ENCODE data around the gene BTNL9.

The BTNL9 gene

GRCh38 chr5:181031716-181032115 is 8.3 kb upstream of the BTNL9 start:
- Histone ChIP-seq H2AK5ac (ENCODE audit: low read length, severe bottlenecking) (no peak overlapping the region), H4K8ac (ENCODE audit: low read length) (no peak overlapping the region), H2BK12ac (ENCODE audit: low read length in 2 of 2) (no peak overlapping the region), H3K9ac (ENCODE audit: low read length) (no peak overlapping the region), H3K79me1 (replicated peaks; ENCODE audit: low read length, poor library complexity, severe bottlenecking) (no peaks in the 10 kb centered on the region), H2AFZ (ENCODE audit: low read depth, low read length) (no peak overlapping the region), H3K23ac (ENCODE audit: low read length in 2 of 2) (no peak overlapping the region), H3K27me3 (ENCODE audit: control insufficient read depth in 1 of 2, insufficient read depth in 1 of 2, low read length in 2 of 2) (peaks cover 0 to 12% of the 10 kb centered on the region in 2 experiments), H3K9me3 (ENCODE audit: control insufficient read depth, low read length) (no peaks in the 10 kb centered on the region), H2BK5ac (ENCODE audit: low read depth, low read length, poor library complexity, severe bottlenecking) (no peak overlapping the region), H4K91ac (ENCODE audit: low read length) (no peak overlapping the region), H2BK15ac (ENCODE audit: low read depth, poor library complexity, severe bottlenecking) (no peak overlapping the region), H2BK120ac (ENCODE audit: low read depth, low read length) (no peak overlapping the region), H3K14ac (ENCODE audit: low read length in 2 of 2) (no peak overlapping the region), H3K27ac (ENCODE audit: low read length, poor library complexity, severe bottlenecking) (no peak overlapping the region), H3K4ac (ENCODE audit: low read depth in 1 of 2, low read length in 2 of 2) (no peak overlapping the region), H3K36me3 (ENCODE audit: control insufficient read depth in 1 of 2, insufficient read depth in 2 of 2, low read depth in 1 of 2, low read length in 2 of 2) (no peaks in the 10 kb centered on the region), H3K4me2 (ENCODE audit: low read length, poor library complexity, severe bottlenecking) (no peak overlapping the region), H3K4me3 (ENCODE audit: insufficient read depth in 1 of 2, low read depth in 1 of 2, low read length in 2 of 2) (no peak overlapping the region), H3K4me1 (ENCODE audit: control insufficient read depth, insufficient read depth, low read depth, low read length) (no peaks in the 10 kb centered on the region), H3K18ac (ENCODE audit: low read depth in 1 of 2, low read length in 2 of 2) (no peak overlapping the region)
- WGBS: 97% methylated on average over 2 of the region's 3 CpGs
- DNase-seq: no peak

- H2AK5ac ChIP-seq (ENCODE audit: low read length, severe bottlenecking): no peak overlapping the region
- no peak overlapping the region for H3K14ac ChIP-seq (ENCODE audit: low read length in 2 of 2)
- no peaks in the 10 kb centered on the region for H3K36me3 ChIP-seq (ENCODE audit: control insufficient read depth in 1 of 2, insufficient read depth in 2 of 2, low read depth in 1 of 2, low read length in 2 of 2)
- H3K9ac ChIP-seq (ENCODE audit: low read length): no peak overlapping the region
- H3K79me1 ChIP-seq (replicated peaks; ENCODE audit: low read length, poor library complexity, severe bottlenecking): no peaks in the 10 kb centered on the region
- H3K4me3 ChIP-seq (ENCODE audit: insufficient read depth in 1 of 2, low read depth in 1 of 2, low read length in 2 of 2): no peak overlapping the region
- H2BK120ac ChIP-seq (ENCODE audit: low read depth, low read length): no peak overlapping the region
- H3K4me1 ChIP-seq (ENCODE audit: control insufficient read depth, insufficient read depth, low read depth, low read length): no peaks in the 10 kb centered on the region
- no peak overlapping the region for H3K18ac ChIP-seq (ENCODE audit: low read depth in 1 of 2, low read length in 2 of 2)
- no peak overlapping the region for H3K23ac ChIP-seq (ENCODE audit: low read length in 2 of 2)
- 72% methylated on average over 18 of the region's 20 CpGs for WGBS
- H3K4ac ChIP-seq (ENCODE audit: low read depth in 1 of 2, low read length in 2 of 2): no peak overlapping the region
- no peak overlapping the region for H4K91ac ChIP-seq (ENCODE audit: low read length)
- DNase-seq: no peak
- no peak overlapping the region for H2BK12ac ChIP-seq (ENCODE audit: low read length in 2 of 2)
- peaks cover 12 to 53% of the 10 kb centered on the region in 2 experiments for H3K27me3 ChIP-seq (ENCODE audit: control insufficient read depth in 1 of 2, insufficient read depth in 1 of 2, low read length in 2 of 2)
- no peak overlapping the region for H2BK5ac ChIP-seq (ENCODE audit: low read depth, low read length, poor library complexity, severe bottlenecking)
- H3K27ac ChIP-seq (ENCODE audit: low read length, poor library complexity, severe bottlenecking): no peak overlapping the region
- no peak overlapping the region for H3K4me2 ChIP-seq (ENCODE audit: low read length, poor library complexity, severe bottlenecking)
- H2AFZ ChIP-seq (ENCODE audit: low read depth, low read length): no peak overlapping the region
- no peaks in the 10 kb centered on the region for H3K9me3 ChIP-seq (ENCODE audit: control insufficient read depth, low read length)
- H4K8ac ChIP-seq (ENCODE audit: low read length): no peak overlapping the region
- H2BK15ac ChIP-seq (ENCODE audit: low read depth, poor library complexity, severe bottlenecking): no peak overlapping the region
Measured at GRCh38 chr5:181035991-181036815, 3.9 kb upstream of the BTNL9 start.

GRCh38 chr5:181036816-181037364 is 3.2 kb upstream of the BTNL9 start:
- H2AFZ ChIP-seq (ENCODE audit: low read depth, low read length): no peak overlapping the region
- H3K23ac ChIP-seq (ENCODE audit: low read length in 2 of 2): no peak overlapping the region
- no peak overlapping the region for H3K9ac ChIP-seq (ENCODE audit: low read length)
- H3K4ac ChIP-seq (ENCODE audit: low read depth in 1 of 2, low read length in 2 of 2): no peak overlapping the region
- no peaks in the 10 kb centered on the region for H3K36me3 ChIP-seq (ENCODE audit: control insufficient read depth in 1 of 2, insufficient read depth in 2 of 2, low read depth in 1 of 2, low read length in 2 of 2)
- H4K91ac ChIP-seq (ENCODE audit: low read length): no peak overlapping the region
- no peak overlapping the region for H2AK5ac ChIP-seq (ENCODE audit: low read length, severe bottlenecking)
- H3K9me3 ChIP-seq (ENCODE audit: control insufficient read depth, low read length): no peaks in the 10 kb centered on the region
- H3K27me3 ChIP-seq (ENCODE audit: control insufficient read depth in 1 of 2, insufficient read depth in 1 of 2, low read length in 2 of 2): peaks cover 13 to 60% of the 10 kb centered on the region in 2 experiments
- no peak overlapping the region for H3K18ac ChIP-seq (ENCODE audit: low read depth in 1 of 2, low read length in 2 of 2)
- H3K79me1 ChIP-seq (replicated peaks; ENCODE audit: low read length, poor library complexity, severe bottlenecking): no peaks in the 10 kb centered on the region
- H4K8ac ChIP-seq (ENCODE audit: low read length): no peak overlapping the region
- H2BK5ac ChIP-seq (ENCODE audit: low read depth, low read length, poor library complexity, severe bottlenecking): no peak overlapping the region
- no peak overlapping the region for H3K4me3 ChIP-seq (ENCODE audit: insufficient read depth in 1 of 2, low read depth in 1 of 2, low read length in 2 of 2)
- no peak for DNase-seq
- 71% methylated on average over 13 of the region's 13 CpGs for WGBS
- H2BK12ac ChIP-seq (ENCODE audit: low read length in 2 of 2): no peak overlapping the region
- H3K27ac ChIP-seq (ENCODE audit: low read length, poor library complexity, severe bottlenecking): no peak overlapping the region
- H2BK15ac ChIP-seq (ENCODE audit: low read depth, poor library complexity, severe bottlenecking): no peak overlapping the region
- H3K4me1 ChIP-seq (ENCODE audit: control insufficient read depth, insufficient read depth, low read depth, low read length): no peaks in the 10 kb centered on the region
- H2BK120ac ChIP-seq (ENCODE audit: low read depth, low read length): no peak overlapping the region
- H3K4me2 ChIP-seq (ENCODE audit: low read length, poor library complexity, severe bottlenecking): no peak overlapping the region
- no peak overlapping the region for H3K14ac ChIP-seq (ENCODE audit: low read length in 2 of 2)

- Histone ChIP-seq H3K4me2 (ENCODE audit: low read length, poor library complexity, severe bottlenecking) (no peak overlapping the region), H3K27me3 (ENCODE audit: control insufficient read depth in 1 of 2, insufficient read depth in 1 of 2, low read length in 2 of 2) (peaks cover 18 to 65% of the 10 kb centered on the region in 2 experiments), H3K14ac (ENCODE audit: low read length in 2 of 2) (no peak overlapping the region), H3K4me1 (ENCODE audit: control insufficient read depth, insufficient read depth, low read depth, low read length) (no peaks in the 10 kb centered on the region), H3K18ac (ENCODE audit: low read depth in 1 of 2, low read length in 2 of 2) (no peak overlapping the region), H3K4ac (ENCODE audit: low read depth in 1 of 2, low read length in 2 of 2) (no peak overlapping the region), H2AFZ (ENCODE audit: low read depth, low read length) (no peak overlapping the region), H3K27ac (ENCODE audit: low read length, poor library complexity, severe bottlenecking) (no peak overlapping the region), H2BK15ac (ENCODE audit: low read depth, poor library complexity, severe bottlenecking) (no peak overlapping the region), H3K36me3 (ENCODE audit: control insufficient read depth in 1 of 2, insufficient read depth in 2 of 2, low read depth in 1 of 2, low read length in 2 of 2) (no peaks in the 10 kb centered on the region), H2BK5ac (ENCODE audit: low read depth, low read length, poor library complexity, severe bottlenecking) (no peak overlapping the region), H2BK120ac (ENCODE audit: low read depth, low read length) (no peak overlapping the region), H4K91ac (ENCODE audit: low read length) (no peak overlapping the region), H3K9me3 (ENCODE audit: control insufficient read depth, low read length) (no peaks in the 10 kb centered on the region), H3K79me1 (replicated peaks; ENCODE audit: low read length, poor library complexity, severe bottlenecking) (no peaks in the 10 kb centered on the region), H4K8ac (ENCODE audit: low read length) (no peak overlapping the region), H2BK12ac (ENCODE audit: low read length in 2 of 2) (no peak overlapping the region), H3K23ac (ENCODE audit: low read length in 2 of 2) (no peak overlapping the region), H2AK5ac (ENCODE audit: low read length, severe bottlenecking) (no peak overlapping the region), H3K9ac (ENCODE audit: low read length) (no peak overlapping the region), H3K4me3 (ENCODE audit: insufficient read depth in 1 of 2, low read depth in 1 of 2, low read length in 2 of 2) (no peak overlapping the region)
- WGBS: 67% methylated on average over 4 of the region's 4 CpGs
- no peak for DNase-seq
Measured at GRCh38 chr5:181037365-181037861, 2.7 kb upstream of the BTNL9 start.
